Retina (tissue), 1 donor: ENCODE measurements around the gene GADD45G.

Source experiments
- DNase-seq: peaks from one replicate; pipeline ENCODE4 v3.0.0-alpha.2; 2016

GADD45G gene

DNA sequence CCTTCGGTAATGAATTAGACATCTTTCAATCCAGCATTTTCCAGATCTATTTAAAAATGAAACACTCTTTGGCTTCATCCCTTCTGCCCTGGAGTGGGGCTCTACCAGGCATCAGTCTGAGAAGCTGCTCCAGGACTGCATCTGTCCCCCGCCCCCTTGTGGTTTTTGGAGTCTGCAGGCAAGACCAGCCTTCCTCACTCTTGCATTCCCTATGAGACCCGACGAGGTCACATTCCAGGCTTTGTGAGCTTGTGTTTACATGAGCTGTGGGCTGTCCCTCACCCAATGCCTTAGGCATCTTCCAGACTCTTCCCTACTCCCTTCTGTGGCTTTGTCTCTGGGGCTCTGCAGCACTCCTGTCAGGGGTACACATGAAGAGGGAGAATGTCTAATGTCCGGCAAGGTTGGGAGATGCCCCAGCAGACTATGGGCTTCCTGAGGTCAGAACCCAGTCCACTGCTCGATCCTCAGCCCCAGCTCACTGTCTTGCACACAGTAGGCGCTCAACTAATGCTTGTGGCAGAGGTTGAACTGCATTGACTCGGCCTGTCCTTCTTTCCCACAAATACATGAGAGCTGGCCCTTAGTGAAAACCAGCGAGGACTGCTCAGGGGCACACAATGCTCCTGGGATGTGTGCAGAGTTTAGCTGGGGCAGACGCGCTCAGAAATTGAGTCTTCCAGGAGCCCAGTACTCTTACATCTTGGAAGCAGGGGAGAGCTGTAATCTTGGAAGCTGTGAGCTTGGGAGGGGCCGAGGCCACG lies 11.7 kb upstream of the GADD45G start:
- peak; percentile 49 for DNase-seq

DNA sequence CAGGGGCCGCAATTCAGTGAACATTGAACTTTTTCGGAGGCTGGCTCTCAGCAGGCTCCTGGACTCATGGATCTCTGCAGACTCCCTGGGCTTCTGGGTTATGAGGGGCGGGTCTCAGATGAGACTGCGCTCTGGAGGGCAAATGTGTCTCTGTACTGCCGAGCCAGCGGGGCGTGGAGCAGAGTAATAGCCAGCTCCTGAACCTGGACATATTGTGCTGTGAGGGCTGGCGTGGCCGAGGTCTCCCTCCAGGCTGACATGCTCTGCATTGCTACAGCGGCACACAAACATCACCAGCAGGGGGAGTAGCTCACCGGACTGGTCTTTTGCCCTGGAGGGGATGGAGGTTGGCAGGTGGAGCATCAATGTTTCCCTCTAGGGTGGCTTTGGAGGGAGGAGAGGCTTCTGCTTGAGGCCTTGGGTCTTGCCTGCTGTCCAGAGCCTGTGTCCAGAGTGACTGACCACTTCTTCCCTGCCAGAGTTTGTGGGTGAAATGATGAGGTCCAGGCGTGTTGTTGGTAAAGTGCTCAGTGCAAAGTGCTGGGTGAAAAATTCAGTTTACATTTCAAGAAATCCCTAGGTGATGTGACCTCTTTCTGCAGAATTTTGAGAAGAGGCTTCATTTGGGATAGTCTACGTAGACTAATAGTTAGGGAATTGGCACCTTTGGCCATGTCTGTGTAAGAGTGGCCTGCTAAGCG lies 10.9 kb upstream of the GADD45G start:
- DNase-seq = peak; percentile 56

DNA sequence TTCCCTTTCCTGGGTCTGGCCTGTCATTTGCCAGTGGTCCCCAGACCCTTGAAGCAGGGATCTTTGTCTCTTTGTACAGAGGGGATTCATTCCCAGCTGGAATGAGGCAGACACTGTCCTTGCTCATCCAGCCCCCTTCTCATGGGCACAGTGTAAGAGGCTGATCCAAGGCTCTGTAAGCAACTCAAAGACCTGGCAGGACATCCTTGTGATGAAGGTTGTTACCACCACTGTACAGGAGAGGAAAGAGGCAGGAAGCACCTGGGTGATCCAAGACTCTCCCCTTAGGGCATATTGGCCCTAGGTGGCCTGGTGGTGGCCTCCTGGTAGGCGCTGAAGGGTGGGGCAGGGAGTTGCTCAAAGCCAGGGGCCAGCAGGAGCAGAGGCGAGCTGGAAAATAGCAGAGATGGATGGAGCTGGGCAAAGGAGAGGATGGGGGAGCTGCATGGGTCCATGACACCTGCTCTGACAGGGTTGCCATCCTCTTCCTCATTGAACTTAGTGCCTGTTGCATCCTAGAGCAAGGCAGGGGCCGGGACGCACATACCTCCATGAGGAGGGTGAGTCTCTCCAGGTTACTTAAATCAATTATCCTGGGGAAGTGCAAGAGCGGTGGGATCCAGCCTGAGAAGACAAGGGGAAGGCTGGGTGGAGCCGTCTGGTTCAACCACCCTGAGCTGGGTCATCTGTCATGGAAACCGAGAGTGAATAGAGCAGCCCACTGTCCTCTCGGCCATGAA lies 9.8 kb upstream of the GADD45G start:
- no peak for DNase-seq

DNA sequence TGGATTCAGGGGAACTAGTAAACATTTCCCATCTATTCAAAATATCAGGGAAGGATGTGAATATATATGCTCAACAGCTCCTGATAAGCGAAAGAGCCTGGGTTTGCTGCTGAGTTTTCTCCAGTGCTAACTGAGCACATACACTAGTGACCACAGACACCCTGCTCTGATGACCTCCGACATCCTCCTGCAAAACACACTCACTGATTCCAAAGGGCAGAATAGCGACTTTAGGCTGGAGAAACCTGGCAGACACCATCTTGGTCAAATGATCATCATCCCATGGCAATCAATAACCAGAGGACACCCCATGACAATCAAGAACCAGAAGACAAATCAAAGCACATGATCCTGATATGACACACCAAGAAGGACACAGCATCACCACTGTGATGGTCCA lies 9.2 kb upstream of the GADD45G start:
- no peak for DNase-seq

DNA sequence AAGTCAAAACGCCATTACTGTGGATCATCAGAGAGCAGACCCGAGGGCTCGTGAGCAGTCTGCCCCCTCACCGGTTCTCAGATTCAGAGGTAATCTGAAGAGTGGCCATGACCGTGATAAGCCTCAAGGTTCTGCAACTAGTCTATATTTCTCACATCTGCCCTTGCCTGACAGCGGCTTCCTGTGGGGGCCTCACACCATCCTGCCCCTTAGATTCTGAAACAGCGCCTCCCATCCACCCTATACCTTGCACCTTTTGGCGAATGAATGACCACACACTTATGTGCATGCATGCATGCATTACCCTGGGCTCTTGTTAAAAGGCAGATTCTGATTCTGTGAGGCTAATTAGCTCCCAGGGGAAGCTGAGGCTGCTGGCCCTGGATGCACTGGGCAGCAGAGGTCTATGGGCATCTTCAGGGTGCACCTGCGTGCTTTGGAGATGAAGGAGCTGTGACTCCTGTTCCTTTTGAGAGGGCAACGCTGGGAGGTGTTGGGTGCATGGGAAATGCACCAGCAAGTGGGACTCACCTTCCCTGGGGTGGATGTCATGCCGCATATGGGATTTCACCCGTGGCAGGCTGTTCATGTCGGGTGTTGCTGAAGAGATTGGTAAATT lies 7.8 kb upstream of the GADD45G start:
- no peak for DNase-seq

DNA sequence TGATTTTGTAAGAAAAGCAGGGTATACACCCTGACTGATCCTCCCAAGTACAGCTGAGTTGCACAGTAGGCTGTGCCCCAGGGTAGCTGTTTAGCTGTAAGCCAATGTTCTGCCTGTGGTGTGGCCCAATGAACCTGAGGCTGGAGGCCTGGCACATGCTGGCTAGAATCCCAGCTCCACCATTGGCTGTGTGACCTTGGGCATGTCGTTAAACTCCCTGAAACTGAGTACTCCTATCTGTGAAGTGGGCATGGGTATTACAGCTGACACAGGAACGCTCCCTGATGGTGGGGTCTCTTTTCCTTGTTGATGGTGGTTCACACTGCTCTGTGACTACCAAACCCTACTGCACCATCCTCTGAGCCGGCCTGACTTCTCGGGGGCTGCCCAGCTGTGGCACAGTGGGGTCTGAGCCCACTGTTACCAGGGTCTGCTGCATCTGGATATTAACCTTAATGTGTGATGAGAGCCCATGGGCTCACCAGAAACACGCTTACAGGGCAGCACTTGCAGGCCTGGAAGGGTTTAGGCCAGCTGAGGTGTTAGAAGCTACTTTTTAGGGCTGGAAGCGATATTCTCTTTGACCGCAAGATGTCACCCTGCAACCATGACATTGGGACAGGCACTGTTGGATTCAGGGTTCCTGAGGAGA lies 7.0 kb upstream of the GADD45G start:
- DNase-seq = peak; percentile 72

DNA sequence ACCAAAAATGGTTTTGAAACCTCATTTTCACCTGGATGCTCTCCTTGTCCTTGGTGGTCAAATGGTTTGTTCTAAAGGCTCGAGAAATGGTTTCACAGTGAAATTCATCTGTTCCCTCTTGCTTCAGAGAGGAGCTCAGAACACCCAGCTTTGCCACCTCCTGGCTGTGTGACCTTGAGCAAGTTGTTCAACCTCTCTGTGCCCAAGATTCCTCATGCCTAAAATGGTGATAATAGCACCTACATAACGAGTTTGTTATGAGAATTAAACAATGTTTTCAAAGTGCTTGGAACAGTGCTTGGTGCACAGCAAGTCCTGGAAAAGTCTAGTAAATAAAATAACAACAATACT lies 6.5 kb upstream of the GADD45G start:
- DNase-seq = no peak

DNA sequence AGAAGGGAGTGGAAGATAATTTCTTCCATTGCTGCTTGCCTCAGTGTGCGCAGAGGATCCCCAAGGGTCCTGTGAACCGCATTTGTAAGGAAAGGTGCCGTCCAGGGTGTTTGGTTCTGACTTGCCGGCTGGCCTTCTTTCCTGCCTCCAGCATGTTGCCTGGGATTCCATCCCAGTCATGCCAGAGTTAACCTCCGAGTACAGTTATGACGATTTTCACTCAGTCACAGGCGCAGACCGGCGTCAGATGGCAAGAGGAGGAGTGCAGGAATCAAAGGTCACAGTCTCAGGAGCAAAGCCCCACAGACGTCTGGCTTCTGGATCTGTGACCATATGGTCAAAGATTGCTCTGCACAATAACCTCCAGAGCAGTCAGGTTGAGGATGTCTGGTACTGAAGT lies 5.9 kb upstream of the GADD45G start:
- DNase-seq = no peak

DNA sequence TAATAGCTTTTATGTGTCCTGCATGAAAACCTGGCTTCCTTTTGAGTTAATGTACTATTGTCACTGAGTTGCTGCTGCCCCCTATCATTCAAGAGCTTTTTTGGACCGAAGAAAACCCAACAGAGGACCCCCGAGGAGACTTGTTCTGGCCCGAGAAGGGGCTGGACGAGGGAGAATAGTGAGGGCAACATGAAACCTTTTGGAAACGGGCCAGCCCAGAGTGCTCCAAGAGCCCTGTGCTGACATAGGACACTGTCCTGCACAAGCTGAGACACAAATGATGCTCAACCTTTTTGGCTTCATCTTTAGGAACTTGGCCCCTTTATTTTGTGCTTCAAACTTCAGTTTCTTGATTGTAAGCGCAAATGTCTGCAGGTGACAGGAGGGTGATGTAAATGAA lies 4.0 kb upstream of the GADD45G start:
- DNase-seq = no peak

DNA sequence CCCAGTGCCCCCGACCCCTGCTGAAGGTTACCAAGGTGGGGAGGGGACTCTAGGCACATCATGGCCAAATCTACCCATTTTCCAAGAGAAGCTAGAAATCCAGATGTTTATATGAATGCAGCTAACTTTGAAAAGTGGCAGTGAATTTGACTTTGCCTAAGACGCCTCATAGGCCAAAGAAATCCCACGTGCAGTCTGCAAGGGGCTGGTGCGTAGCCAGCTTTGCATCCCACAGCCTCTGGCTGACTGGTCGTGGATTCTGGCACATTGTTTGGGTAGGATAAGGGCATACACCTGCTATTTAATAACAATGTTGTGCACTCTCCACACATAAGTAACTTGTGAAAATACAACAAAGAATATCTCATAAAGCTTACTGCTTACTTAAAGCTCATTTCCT lies 3.5 kb upstream of the GADD45G start:
- no peak for DNase-seq

DNA sequence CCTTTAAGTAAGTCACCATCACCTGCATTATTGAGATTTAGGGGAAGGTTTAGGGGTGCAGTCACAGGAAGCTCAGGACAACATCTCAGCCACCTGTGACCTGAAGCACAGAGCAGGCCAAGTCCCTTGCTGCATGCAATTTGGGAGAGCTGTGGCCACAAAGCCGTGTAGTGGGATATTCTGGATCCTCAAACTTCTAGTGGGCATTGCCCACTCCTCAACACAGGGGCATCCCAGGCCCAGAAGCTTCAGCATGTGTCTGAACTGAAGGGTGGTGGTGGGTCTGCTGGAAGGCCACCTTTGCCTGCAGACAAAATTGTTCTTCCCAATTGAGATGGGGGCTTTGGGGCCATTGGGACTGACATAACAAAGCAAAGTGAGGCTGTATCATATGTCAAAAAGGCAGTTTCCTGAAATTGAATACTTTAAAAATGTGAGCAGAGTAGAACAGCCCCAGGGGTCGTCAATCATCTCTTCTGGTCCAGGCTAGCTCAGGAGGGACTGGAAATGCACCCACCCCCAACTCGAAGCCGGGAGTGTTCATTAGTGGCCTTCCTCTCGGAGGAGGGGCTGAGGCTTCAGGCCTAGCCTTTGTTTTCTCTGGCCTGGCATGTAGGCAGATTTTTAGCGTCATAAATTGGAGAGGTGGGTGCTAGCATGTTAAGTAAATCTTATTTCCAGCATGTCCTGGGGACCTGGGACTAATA lies 2.8 kb upstream of the GADD45G start:
- DNase-seq = no peak

DNA sequence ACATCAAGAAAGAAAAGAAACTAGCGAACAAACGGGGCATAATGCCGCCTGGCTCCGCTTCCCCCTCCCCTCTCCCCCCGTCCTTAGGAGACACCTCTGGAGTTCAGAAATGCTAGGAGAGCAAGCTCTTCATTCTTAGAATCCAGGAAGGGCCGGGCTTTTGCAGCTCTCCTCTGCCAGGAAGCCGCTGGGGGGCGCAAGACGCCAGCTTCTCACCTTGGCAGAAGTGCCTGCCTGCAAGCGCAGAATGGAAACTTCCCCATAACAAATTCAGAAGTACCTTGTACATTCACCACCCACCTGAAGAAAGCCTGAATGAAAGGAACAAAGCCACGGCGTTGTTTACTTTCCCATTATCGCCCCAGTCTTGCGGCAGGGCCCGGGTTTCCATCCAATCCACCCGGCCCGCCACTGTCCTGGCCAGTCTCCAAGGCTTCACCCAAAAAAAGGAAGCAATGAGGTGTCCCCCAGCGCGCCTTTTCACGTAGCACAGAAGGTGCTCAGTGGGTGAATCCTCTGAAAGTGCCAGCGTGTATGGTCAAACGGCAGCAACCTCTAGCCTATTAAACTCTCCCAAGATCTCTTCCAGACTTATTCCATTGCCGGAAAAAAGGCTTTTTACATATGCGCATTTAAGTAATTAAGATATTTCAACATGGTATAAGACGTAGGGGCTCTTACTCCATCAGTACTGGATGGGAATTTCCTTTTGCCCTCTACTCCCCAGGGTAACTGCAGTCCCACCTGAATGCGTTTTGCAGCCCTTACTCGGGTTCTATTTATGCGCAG lies 1.6 kb upstream of the GADD45G start:
- DNase-seq = peak; percentile 92

DNA sequence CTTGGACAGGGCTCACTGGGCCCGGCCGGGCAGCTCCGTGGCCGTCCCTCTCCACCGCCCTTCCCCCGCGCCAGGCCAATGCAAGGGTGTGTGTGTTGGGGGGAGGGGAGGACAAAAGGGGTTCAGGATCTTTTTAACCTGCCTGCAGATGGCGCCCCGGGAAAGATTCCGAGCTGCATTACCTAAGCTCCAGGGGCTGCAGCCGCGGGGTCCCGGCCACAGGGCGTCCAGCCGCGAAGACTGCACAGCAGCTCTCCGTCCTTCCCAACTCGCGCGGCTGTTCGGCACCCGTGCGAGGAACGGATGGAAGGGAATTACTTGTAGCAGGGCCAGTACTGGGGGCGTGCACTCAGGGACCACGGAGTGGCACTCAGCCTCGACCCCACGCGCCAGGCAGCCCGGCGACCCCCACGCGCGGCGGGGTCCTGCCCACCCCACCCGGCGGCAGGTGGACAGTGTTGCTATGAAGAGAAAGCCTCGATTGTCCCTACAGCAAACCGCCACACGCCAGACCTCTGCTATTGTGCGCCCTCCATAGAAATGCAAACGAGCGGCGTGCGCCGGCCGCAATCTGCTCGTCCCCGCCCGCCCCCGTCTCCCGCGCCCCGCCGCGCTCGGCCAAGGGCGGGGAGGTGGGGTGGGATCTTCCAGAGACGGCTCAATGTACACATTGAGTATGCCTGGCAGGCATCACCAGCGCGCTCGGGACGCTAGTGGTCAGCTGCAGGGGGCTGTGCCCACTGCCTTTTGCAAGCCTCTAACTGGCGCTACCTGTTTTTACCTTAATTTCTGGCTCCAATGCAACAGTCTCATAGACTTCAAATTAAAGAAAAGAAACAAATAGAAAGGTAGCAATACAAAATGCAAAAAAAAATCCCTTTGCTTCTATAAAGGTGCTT lies 796 bp upstream of the GADD45G start:
- peak; percentile 92 for DNase-seq

DNA sequence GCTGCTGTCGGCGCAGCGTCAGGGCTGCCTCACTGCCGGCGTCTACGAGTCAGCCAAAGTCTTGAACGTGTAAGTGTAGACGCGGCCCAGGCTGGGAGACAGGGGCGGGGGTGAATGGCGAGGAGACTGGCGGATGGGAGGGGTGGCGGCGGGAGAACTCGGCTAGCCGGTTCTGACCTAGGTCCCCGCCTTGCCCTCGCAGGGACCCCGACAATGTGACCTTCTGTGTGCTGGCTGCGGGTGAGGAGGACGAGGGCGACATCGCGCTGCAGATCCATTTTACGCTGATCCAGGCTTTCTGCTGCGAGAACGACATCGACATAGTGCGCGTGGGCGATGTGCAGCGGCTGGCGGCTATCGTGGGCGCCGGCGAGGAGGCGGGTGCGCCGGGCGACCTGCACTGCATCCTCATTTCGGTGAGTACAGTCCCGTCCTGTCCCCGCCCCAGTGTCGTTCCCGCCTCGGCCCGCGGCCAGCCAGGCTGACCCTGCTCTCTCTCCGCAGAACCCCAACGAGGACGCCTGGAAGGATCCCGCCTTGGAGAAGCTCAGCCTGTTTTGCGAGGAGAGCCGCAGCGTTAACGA lies 745 bp downstream of the GADD45G start:
- DNase-seq = peak; percentile 81

DNA sequence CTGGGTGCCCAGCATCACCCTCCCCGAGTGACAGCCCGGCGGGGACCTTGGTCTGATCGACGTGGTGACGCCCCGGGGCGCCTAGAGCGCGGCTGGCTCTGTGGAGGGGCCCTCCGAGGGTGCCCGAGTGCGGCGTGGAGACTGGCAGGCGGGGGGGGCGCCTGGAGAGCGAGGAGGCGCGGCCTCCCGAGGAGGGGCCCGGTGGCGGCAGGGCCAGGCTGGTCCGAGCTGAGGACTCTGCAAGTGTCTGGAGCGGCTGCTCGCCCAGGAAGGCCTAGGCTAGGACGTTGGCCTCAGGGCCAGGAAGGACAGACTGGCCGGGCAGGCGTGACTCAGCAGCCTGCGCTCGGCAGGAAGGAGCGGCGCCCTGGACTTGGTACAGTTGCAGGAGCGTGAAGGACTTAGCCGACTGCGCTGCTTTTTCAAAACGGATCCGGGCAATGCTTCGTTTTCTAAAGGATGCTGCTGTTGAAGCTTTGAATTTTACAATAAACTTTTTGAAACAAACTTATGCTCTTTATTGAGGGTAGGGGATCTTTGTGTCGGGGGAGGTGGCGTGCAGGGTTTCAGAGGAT lies 1.3 kb downstream of the GADD45G start:
- peak; percentile 79 for DNase-seq

DNA sequence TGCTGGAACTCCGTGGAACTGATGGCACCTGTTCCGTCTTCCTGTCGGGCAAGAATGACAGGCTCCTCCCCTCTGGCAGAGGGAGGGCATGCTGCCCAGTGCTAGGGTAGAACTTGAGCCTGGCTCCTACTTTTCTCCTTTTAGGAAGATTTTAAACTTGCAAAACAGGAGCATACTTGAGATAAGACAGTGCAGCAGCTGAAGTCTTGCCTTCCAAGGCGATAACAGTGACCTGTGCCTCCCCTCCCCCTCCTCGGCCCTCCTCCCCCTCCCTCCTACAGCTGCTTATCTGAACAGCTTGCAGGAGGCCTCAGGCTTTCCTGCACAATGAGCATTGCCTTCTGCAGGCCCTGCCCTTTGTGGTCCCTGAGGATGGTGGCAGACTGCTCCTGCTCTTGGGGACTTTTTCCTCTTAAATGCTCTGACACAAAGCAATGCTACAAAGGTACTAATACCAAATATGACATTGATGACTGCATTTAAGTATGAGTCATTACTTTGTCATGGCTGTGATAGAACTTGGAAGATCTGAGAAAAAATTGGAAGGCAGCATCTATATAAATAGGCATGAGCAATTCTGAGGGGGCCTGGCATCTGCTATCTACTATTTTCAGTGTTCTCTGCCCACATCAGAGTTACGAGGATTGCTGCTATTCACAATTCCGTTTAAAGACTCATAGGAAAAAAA lies 2.0 kb downstream of the GADD45G start:
- DNase-seq = peak; percentile 78

DNA sequence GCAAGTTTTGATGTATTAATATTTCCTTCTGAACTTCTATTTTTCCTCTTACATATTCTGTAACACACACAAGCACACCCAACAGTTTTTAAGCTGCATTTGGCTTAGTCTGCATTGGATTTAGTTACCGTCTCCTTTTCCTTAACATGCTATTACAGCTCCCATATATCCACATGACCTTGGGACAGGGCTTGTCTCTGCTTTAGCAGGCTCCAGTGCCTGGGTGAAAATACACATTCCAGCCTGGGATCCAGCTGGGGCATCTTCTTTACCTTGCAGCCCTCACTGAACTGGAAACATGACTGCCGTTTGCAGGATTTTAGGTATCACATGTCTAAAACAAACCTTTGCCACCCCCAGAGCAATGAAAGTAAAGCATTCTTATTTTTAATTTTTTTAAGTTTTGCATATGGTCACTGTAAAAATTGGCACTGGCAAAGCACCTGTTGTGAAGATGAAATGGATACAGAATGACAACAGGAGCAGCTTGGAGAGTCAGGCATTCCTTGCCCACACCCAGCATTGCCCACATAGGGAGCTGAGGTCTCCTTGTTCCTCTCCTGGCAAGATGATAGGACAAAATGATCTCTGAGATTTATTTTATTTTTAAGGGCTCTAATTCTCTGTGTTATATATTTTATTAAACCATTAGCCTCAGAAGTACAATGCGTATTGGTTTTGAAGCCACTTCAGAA lies 4.0 kb downstream of the GADD45G start:
- DNase-seq = no peak

DNA sequence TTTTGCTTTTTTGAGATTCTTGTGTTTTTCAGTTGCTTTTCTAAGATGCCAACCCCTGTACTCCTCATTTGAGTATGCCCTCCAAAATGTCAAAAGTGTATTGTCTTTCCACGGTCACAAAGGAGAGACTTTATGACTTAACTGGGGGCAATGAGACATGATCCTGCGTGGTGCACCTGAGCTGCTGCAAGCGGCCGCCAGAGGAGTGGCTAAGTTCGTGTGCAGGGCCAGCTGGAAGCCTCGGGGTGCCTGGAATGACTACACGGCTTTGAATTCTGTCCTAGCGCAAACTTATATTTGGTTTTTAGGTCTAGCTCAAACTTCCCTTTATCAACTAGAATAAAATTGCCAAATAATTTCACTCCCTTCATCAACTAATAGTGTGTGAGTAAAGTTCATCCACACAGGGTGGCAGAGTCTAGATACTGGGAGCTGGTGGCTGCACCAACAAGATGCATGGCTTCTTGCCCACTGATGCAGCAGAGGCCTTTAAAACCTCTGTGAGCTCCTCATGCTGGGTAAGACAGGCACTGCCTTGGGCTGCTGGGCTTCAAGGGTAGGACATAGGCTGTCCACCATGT lies 4.7 kb downstream of the GADD45G start:
- DNase-seq = no peak
